Hematopoietic multipotent progenitor cell treated with erythropoietin and hydrocortisone succinate and interleukin-3 and kit ligand, for 4 days (in vitro differentiated cells): ENCODE measurements around the gene CEP97.

Experiments
- DNase-seq: peaks from one replicate; pipeline ENCODE4 v3.0.0-alpha.2; 2015

The CEP97 gene

DNA sequence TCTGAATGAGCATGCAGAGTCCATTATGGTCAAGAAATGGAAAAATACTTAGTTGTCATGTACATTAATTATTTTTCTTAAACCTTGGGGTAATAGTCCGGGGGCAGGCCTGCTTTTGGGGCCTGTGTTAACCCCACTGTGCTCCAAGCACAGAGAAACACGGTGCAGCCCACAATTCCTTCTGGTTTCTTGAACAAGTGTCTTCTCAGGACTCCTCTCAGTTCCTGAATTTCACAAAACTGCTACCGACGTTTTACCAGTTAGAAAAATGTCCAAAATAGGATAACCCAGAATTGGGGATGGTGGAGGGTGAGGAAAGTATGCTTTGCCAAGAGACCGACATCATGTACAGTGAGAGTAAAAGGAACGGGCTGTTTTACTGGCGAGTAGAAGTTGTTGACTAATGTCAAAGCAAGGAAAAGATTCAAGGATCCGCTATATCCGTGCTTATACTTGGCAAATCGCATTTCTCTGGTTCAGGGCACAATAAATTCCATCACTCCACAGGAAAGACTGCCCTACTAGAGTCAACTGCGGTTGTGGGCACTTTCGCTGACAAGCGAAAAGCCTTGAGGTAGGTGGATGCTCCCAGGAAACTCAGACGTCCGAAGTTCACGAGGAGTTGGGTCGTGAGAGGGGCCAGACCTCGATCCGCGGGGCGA is 54.1 kb downstream of the CEP97 start:
- DNase-seq = no peak

GRCh38 chr3:101779047-101779821 is 54.8 kb downstream of the CEP97 start, which contains the start of gene NXPE3:
Gene NXPE3, plus strand, starts transcription at chr3:101779211. Its CDS starts 6,386 bp downstream, at chr3:101785597.
- peak; percentile 95 for DNase-seq

GRCh38 chr3:101779822-101780381 is 55.5 kb downstream of the CEP97 start:
- peak; percentile 69 for DNase-seq

DNA sequence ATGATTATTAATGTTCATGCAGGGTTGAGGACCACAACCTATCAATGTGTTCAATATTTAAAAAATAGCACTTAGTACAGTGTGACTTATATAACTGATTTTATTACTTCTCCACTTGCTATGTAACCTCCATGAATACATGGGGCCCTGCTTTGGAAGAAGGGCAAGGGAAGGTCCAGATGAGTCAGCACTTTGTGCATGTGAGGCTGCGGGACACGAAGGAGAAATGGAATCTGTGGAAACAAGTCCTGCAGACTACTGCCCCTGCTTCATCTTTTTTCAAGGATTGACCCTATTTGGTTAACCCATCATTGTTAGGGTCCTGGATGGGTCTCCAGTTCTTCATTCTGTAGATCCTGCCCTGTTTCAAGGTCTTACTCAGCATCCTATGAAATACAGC is 56.2 kb downstream of the CEP97 start:
- DNase-seq = peak; percentile 29

DNA sequence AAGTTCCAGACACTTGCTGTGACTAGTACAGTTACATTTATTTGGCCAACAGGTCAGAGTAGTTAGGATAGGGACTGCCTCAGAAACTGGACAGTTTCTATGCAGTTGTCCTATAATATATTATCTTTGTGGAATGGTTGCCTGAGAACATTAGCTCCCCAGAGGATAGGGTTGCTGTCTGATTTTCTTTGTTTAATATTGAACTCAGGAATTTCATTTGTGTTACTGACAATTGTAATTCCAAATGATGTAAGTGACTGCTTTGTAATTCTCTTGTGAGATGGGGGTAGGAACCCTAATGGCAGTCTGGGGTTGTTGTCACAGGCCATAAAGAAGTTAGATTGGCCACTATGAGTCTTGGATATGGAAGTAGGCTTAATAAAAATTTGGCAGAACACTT is 56.8 kb downstream of the CEP97 start:
- no peak for DNase-seq

- peak; percentile 58 for DNase-seq
Measured at GRCh38 chr3:101784855-101785613, 60.6 kb downstream of the CEP97 start.

- DNase-seq = no peak
Measured at GRCh38 chr3:101791778-101792177, 67.4 kb downstream of the CEP97 start.

DNA sequence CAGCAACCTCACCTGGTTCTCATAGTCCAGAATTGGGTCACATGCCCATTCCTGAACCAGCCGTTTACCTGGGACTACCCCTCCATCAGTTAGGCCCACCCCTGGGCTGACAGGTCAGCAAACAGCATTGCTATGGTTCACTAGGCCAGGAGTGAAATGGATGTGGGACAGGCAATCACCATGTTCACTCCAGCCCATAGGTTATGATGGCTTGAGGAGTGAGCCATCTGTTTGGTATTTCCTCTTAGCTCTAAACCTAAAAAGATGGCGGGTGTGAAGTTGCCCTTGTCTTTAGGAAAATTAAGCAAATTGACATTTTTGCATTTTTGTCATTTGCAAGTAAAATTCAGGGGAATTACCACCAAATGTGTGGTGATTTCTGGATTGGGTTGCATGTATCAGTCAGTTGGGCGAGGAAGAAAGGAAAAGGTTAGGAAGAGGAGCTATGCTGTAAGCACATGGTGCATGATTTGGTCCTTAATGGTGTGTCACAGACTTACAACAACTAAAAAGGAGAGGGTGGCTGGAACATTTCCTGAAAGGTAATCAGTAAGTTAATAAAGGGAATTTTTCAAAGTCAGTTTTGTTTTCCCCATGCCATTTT is 71.8 kb downstream of the CEP97 start:
- no peak for DNase-seq

- no peak for DNase-seq
Measured at GRCh38 chr3:101801174-101801573, 76.8 kb downstream of the CEP97 start.

- no peak for DNase-seq
Measured at GRCh38 chr3:101802179-101802578, 77.8 kb downstream of the CEP97 start.

DNA sequence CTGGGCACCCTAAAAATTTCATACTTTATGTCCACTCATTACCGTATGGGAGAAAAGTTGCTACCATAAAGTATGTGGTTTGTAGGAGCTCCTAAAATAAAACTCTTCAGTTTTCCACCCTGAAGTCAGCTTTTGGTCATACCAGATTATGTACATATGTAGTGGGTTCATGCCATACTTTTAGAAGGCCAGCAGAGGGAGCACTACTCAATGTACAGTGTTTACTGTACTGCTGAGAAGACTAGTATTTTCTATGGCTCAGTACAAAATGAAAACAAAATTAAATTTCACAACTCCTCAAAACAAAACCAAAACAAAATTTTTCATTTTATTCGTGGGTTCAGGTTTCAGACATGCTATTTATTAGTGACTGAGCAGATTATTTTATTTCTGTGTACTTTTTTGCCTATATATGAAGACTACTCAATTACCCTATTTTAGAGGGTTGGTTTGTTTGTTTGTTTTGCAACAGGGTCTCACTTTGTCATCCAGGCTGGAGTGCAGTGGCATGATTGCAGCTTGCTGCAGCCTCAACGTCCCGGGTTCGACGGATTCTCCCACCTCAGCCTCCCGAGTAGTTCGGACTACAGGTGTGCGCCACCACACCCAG is 78.9 kb downstream of the CEP97 start:
- peak; percentile 93 for DNase-seq

GRCh38 chr3:101803939-101804338 is 79.5 kb downstream of the CEP97 start:
- no peak for DNase-seq

- no peak for DNase-seq
Measured at GRCh38 chr3:101806491-101806890, 82.1 kb downstream of the CEP97 start.

DNA sequence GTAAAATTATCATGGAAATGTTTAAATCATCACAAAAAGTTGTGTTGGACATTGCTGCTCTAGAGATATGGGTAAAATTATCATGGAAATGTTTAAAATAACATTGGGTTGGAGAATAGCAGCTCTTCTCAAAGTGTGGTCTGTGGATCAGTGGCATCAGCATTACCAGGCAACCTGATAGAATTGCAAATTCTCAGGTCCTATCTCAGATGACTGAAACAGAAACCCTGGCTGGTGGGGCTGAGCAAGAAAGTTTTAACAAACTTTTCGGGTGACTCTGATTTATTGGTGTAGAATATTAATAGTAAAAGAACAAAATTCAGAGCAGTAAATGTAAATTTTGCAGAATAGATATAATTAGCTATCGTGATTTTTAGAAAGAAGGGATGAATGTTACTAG is 83.5 kb downstream of the CEP97 start:
- DNase-seq = no peak

- peak; percentile 81 for DNase-seq
Measured at GRCh38 chr3:101809178-101810021, 85.0 kb downstream of the CEP97 start.

GRCh38 chr3:101810022-101810418 is 85.6 kb downstream of the CEP97 start:
- DNase-seq = no peak

DNA sequence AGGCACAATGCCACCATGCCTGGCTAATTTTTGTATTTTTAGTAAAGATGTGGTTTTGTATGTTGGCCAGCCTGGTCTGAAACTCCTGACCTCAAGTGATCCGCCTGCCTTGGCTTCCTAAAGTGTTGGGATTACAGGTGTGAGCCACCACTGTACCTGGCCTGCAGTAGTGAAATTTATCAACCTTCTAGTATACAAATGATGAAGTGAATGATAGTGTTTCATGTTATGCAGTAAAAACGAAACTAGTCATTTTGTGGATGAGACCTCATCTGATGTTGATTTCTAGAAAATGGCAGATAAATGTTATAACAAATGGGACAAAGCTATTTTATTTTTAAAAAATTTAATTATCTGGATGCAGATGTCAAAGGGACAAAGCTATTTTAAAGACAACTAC is 87.5 kb downstream of the CEP97 start:
- no peak for DNase-seq

DNA sequence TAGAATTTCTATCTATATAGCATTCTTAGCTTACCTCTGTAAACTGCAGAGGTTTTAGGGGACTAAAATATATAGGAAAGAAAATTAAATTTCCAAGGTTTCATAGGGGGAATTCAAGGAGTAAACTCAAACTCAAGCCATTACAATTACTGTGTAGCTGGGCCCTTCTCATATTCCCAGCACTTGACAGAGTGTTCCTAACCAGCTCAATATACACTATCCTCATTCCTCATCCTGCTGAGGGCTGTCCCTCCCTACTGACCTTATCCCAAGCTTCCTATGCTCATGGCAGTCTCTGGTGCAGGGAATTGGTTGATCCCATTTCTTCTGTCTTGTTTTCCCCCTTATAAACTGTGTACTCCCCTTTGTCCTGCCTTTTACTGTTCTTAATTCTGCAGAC is 88.5 kb downstream of the CEP97 start:
- DNase-seq = no peak

- DNase-seq = peak; percentile 74
Measured at GRCh38 chr3:101813817-101814440, 89.5 kb downstream of the CEP97 start.

DNA sequence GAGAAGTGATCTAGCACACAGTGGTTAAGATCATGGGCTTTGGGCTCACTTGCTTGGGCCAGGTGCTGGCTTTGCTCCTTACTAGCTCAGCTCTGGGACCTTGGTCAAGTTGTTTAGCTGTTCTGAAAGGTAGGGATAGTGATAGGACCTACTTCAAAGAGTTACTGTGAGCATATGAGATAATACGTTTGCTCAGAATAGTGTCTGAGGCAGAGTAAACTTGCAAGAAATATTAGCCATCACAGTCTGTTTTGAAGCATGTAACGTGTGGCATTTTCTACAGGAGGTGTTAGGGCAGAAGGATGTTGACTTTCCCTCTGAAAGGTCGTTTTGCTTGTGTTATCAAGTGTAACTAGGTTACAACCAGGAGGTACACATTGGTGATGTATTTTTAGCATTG is 90.4 kb downstream of the CEP97 start:
- no peak for DNase-seq
